Hepatocyte (in vitro differentiated cells): ENCODE results near the gene TMEM131L. TPM values are rescaled to one million over a fixed set of nuclear protein-coding genes. Genes with fewer than 3 reads are reported as not detected.

ENCODE experiments used
- DNase-seq: peaks from one replicate; pipeline ENCODE4 v3.0.0-alpha.2; 2016; ENCODE audit warnings: low spot score
- H2AFZ ChIP-seq: fragments of 200-600 bp; sonication (generic); 2 replicates; pipeline ENCODE4 v1.6.0; 2016; ENCODE audit warnings: antibody characterized with exemption, mild to moderate bottlenecking
- H3K27ac ChIP-seq: fragments of 200-600 bp; sonication (generic); 2 replicates; pipeline ENCODE4 v1.5.1; 2016; ENCODE audit warnings: mild to moderate bottlenecking
- H3K27me3 ChIP-seq: fragments of 200-600 bp; sonication (generic); 2 replicates; pipeline ENCODE4 v1.6.1; 2016
- H3K36me3 ChIP-seq: fragments of 200-600 bp; sonication (generic); replicated peaks from 2 replicates; pipeline ENCODE4 v1.5.1; 2016; ENCODE audit warnings: low read depth; ENCODE audit not compliant: insufficient read depth
- H3K4me1 ChIP-seq: fragments of 200-600 bp; sonication (generic); 2 replicates; pipeline ENCODE4 v1.5.1; 2016; ENCODE audit warnings: mild to moderate bottlenecking, moderate library complexity; ENCODE audit not compliant: insufficient read depth
- H3K4me2 ChIP-seq: fragments of 200-600 bp; sonication (generic); 2 replicates; pipeline ENCODE4 v1.6.0; 2016
- H3K4me3 ChIP-seq: fragments of 200-600 bp; sonication (generic); 2 replicates; pipeline ENCODE4 v1.5.1; 2016; ENCODE audit warnings: mild to moderate bottlenecking
- H3K79me2 ChIP-seq: fragments of 200-600 bp; sonication (generic); 2 replicates; pipeline ENCODE4 v1.6.0; 2017; ENCODE audit warnings: mild to moderate bottlenecking
- H3K9me2 ChIP-seq: fragments of 200-600 bp; sonication (generic); replicated peaks from 2 replicates; pipeline ENCODE4 v1.6.0; 2017; ENCODE audit warnings: mild to moderate bottlenecking; ENCODE audit not compliant: insufficient read depth
- H3K9me3 ChIP-seq: fragments of 200-600 bp; sonication (generic); 2 replicates; pipeline ENCODE4 v1.5.1; 2016; ENCODE audit warnings: low read depth, mild to moderate bottlenecking
- H4K20me1 ChIP-seq: fragments of 200-600 bp; sonication (generic); 2 replicates; pipeline ENCODE4 v1.6.0; 2016; ENCODE audit warnings: mild to moderate bottlenecking; ENCODE audit not compliant: insufficient read depth, poor library complexity, severe bottlenecking
- EZH2 ChIP-seq: fragments of 200-600 bp; sonication (generic); IDR thresholded peaks from 2 replicates; pipeline ENCODE4 v1.6.1; 2016; ENCODE audit warnings: antibody characterized with exemption, mild to moderate bottlenecking, borderline replicate concordance
- EZH2phosphoT487 ChIP-seq: fragments of 200-600 bp; sonication (generic); IDR thresholded peaks from one replicate; pipeline ENCODE4 v1.6.1; 2018; ENCODE audit warnings: antibody characterized with exemption, mild to moderate bottlenecking, low read depth, moderate library complexity; ENCODE audit not compliant: unreplicated experiment, severe bottlenecking
- WGBS: methylation state at CpG from one replicate; pipeline ENCODE4 v1.1.6; 2016; ENCODE audit warnings: low lambda C conversion rate; ENCODE audit errors: missing lambda C conversion rate; 5-methylcytosine and 5-hydroxymethylcytosine counted together
- polyA plus RNA-seq: library from polyadenylated mRNA; unstranded; fragments of >200 nt; fragmentation: Nextera tagmentation; extraction: Ambion mirVana; gene quantifications from 2 replicates; pipeline ENCODE4 v1.2.1, GENCODE V29; 2016
- total RNA-seq: library from RNA; depleted of rRNA; stranded (reverse); fragments of >200 nt; gene quantifications from 2 replicates; pipeline ENCODE4 v1.2.3, GENCODE V29; 2014
- TF ChIP-seq, protein P1 (sequence below): fragments of 200-600 bp; sonication (generic); IDR thresholded peaks from 2 replicates; pipeline ENCODE4 v1.5.1; 2016; ENCODE audit warnings: antibody characterized with exemption, mild to moderate bottlenecking; ENCODE audit not compliant: poor library complexity

Gene TMEM131L
- total and polyA plus RNA-seq, 2 experiments from 2014 or later, result 6.3 to 10.5 TPM

DNA sequence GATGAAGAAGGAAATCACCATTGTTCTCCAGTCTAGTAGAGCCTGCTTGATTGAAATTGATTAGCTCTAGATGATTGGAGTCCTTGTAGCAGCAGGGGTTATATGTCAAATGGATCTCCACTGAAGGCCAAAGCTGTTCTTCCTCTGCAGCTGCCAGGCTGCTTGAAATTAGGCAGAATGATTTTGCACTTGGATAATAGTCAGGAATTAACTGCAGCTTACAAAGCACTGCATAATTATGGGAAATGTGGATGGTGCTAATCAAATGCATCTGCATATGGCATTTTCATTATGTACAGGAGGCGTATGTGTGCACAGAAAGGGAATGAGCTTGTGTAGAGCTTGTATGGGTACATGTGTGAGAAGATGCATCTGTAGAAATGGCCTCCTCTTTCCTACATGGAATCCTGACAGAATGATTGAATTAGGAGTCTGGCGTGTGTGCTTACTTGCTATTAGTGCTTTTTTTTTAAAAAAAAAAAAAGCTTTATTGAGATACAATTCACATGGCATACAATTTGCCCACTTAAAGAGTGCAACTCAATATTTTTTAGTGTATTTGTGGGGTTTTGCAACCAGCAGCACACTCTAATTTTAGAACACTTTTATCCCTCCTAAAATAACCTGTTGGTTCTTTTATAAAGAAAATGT, 65.9 kb downstream of the TMEM131L start:
- Histone ChIP-seq H3K27ac (no peak overlapping the region), H3K9me3 (no peaks in the 10 kb centered on the region), H3K36me3 (no peaks in the 10 kb centered on the region), H4K20me1 (no peaks in the 10 kb centered on the region), H3K4me3 (no peak overlapping the region), H3K27me3 (no peaks in the 10 kb centered on the region), H3K4me2 (no peak overlapping the region), H2AFZ (no peak overlapping the region), H3K4me1 (peaks cover 24% of the 10 kb centered on the region), H3K79me2 (peaks cover 12% of the 10 kb centered on the region), H3K9me2 (no peaks in the 10 kb centered on the region)
- WGBS, result 86% methylated on average over 2 of the region's 2 CpGs
- TF ChIP-seq EZH2 (no peak), EZH2phosphoT487 (no peak)
- TF ChIP-seq, protein P1, sequence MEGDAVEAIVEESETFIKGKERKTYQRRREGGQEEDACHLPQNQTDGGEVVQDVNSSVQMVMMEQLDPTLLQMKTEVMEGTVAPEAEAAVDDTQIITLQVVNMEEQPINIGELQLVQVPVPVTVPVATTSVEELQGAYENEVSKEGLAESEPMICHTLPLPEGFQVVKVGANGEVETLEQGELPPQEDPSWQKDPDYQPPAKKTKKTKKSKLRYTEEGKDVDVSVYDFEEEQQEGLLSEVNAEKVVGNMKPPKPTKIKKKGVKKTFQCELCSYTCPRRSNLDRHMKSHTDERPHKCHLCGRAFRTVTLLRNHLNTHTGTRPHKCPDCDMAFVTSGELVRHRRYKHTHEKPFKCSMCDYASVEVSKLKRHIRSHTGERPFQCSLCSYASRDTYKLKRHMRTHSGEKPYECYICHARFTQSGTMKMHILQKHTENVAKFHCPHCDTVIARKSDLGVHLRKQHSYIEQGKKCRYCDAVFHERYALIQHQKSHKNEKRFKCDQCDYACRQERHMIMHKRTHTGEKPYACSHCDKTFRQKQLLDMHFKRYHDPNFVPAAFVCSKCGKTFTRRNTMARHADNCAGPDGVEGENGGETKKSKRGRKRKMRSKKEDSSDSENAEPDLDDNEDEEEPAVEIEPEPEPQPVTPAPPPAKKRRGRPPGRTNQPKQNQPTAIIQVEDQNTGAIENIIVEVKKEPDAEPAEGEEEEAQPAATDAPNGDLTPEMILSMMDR, result no peak
- DNase-seq, result no peak

DNA sequence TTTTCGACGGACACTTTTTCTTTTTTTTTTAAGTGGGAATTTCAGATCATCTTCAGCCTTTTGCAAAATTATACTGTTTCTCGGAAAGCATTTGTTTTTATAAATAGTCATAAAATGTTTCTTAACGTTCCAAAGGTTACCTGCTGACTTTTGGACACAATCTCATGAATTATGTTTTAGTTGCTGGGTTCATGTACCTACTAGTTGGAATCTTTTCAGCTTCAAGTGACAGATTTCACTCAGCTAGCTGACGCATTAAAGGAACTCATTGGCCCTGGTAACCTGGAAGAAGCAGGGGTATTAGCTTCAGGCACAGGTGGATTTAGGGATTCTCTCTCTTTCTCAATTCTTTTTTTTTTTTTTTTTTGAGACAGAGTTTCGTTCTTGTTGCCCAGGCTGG, 66.5 kb downstream of the TMEM131L start:
- Histone ChIP-seq H3K4me3 (no peak overlapping the region), H3K36me3 (no peaks in the 10 kb centered on the region), H3K4me2 (no peak overlapping the region), H3K27me3 (no peaks in the 10 kb centered on the region), H3K79me2 (peaks cover 12% of the 10 kb centered on the region), H2AFZ (no peak overlapping the region), H3K9me3 (no peaks in the 10 kb centered on the region), H4K20me1 (no peaks in the 10 kb centered on the region), H3K4me1 (peaks cover 24% of the 10 kb centered on the region), H3K9me2 (no peaks in the 10 kb centered on the region), H3K27ac (no peak overlapping the region)
- DNase-seq, result no peak
- 84% methylated on average over 6 of the region's 6 CpGs for WGBS
- TF ChIP-seq EZH2 (no peak), EZH2phosphoT487 (no peak)
- TF ChIP-seq, protein P1, result no peak

- DNase-seq, result no peak
- H3K9me3 ChIP-seq, result no peaks in the 10 kb centered on the region
- no peaks in the 10 kb centered on the region for H3K27me3 ChIP-seq
- no peaks in the 10 kb centered on the region for H3K9me2 ChIP-seq
- no peak overlapping the region for H2AFZ ChIP-seq
- H3K79me2 ChIP-seq, result peaks cover 10% of the 10 kb centered on the region
- H3K4me1 ChIP-seq, result peaks cover 24% of the 10 kb centered on the region
- H3K4me3 ChIP-seq, result no peak overlapping the region
- no peaks in the 10 kb centered on the region for H4K20me1 ChIP-seq
- TF ChIP-seq, protein P1, result no peak
- TF ChIP-seq EZH2phosphoT487 (no peak), EZH2 (no peak)
- H3K4me2 ChIP-seq, result no peak overlapping the region
- H3K36me3 ChIP-seq, result no peaks in the 10 kb centered on the region
- no peak overlapping the region for H3K27ac ChIP-seq
These were observed 67.2 kb downstream of the TMEM131L start for GRCh38 chr4:153533387-153533786.
